CD4-positive, alpha-beta T cell treated with Interferon gamma for 1 hour (primary cell): ENCODE measurements around the gene CAMTA1.

Experiments used
- DNase-seq: peaks from one replicate; pipeline ENCODE4 v3.0.0-alpha.2; 2020

Gene CAMTA1

GRCh38 chr1:7250597-7251453 lies 465.6 kb downstream of the CAMTA1 start:
- DNase-seq, result no peak

- DNase-seq, result no peak
Measured at GRCh38 chr1:7251454-7251800, 466.2 kb downstream of the CAMTA1 start.

GRCh38 chr1:7252411-7253117 lies 467.3 kb downstream of the CAMTA1 start:
- DNase-seq, result no peak

- DNase-seq, result no peak
Measured at GRCh38 chr1:7253118-7253480, 467.8 kb downstream of the CAMTA1 start.

- no peak for DNase-seq
Measured at GRCh38 chr1:7253988-7254587, 468.8 kb downstream of the CAMTA1 start.

DNA sequence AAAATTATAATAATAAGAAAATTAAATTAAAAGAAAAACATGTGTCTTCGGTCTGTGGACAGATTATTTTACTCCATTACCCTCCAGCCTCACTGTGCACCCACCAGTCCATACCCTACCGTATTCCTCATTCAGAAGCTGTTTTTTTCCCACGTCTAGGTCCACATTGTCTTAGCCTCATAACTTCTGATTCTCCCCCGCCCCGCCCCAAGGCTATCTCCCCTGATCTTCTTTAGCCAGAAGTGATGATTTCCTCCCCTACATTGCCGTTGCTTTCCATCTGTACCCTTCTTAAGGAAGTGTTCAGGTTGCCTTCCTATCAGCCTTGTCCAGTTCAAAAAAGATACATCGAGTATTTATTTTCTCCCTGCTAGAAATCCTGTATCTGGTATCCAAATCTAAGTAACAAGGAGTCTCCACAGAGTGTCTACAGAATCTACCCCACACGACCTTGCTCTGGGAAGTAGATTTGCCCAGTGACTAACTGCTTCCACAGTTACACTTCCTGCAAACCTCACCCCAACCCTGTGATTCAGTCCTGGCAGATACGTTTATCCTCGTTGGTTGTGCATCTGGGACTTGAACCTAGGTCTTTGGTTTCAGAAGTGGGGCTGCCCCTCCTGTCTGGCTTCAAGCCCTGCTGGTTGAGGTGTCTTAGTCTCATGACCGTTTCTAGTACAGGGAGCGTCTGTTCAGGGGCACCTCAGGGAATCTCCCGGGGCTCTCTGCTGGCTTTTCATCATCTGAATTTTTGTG lies 470.2 kb downstream of the CAMTA1 start:
- no peak for DNase-seq

DNA sequence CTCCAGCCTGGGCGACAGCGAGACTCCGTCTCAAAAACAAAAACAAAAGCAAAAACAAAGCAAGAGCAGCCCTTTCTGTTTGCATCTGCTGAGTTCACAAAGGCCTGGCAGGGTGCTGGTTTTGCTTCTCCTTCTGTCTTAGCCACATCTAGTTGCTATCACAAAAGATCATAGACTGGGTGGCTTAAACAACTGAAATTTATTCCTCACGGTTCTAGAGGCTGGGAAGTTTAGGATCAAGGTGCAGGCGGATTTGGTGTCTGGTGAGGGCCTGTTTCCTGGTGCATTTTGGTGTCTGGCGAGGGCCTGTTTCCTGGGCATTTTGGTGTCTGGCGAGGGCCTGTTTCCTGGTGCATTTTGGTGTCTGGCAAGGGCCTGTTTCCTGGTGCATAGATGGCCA lies 471.3 kb downstream of the CAMTA1 start:
- DNase-seq, result no peak

- no peak for DNase-seq
Measured at GRCh38 chr1:7257225-7257624, 472.0 kb downstream of the CAMTA1 start.

GRCh38 chr1:7258589-7259135 lies 473.4 kb downstream of the CAMTA1 start:
- DNase-seq, result no peak

DNA sequence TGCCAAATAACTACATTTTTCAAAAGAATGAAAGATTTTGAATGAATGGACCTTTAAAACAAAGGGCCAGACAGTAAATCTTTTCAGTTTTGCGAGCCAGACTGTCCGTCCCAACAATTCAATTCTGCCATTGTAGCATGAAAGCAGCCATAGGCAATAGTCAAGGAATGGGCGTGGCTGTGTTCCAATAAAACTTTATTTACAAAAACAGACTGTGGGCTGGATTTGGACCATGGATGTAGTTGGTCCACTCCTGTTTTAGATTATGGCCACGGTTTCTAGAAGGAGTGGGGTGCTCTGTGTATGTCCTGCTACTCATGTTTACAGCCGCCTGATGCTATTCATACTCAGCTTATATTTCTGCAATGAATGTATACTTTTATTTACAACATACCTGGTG lies 474.7 kb downstream of the CAMTA1 start:
- no peak for DNase-seq

DNA sequence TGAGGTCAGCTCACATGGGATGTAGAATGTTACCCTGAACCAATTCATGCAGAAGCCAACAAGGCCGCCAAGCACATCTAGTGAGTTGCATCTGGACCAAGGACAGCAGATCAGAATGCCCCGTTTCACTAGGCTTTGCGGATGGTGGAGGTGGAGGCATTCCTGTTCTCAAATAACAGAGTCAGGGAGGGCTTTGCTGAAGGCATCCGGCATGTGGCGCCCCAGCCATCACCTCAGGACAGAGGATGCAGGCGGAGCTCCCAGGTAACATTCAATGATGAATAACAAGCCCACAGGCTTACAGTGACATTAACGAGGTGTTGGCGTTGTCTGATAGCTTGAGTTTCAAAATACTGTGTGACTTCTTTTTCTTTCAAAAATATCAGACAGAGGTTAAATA lies 476.2 kb downstream of the CAMTA1 start:
- no peak for DNase-seq

GRCh38 chr1:7262611-7263010 lies 477.4 kb downstream of the CAMTA1 start:
- no peak for DNase-seq

- DNase-seq, result no peak
Measured at GRCh38 chr1:7263021-7263960, 478.0 kb downstream of the CAMTA1 start.

GRCh38 chr1:7264101-7264500 lies 478.8 kb downstream of the CAMTA1 start:
- no peak for DNase-seq

DNA sequence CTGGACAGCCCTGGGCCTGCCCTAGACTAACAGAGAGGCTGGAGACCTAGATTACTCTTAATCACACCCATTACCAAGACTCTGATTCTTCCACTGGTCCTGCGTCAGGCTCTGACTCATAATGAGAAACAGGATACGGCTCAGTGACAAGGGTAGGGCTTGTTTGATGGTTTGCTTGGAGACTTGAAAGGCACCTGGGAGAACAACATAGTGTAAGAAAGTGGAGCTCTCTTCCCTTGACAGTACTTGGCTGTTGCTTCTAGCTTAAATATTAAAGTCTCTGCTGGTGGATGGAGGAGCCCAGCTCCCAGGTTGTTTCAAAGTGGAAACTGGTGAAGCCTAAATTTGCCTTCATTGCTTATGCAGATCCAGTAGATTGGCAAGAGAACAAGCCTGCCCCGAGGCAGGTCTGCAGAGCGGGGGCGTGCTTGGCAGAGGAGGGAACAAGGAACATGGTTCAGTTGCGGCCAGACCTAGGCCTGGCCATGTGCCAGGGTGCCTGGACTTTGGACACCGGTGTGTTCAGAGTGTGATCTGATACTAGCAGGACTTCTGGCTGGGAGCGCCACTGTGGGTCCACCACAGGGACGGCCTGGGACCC lies 480.6 kb downstream of the CAMTA1 start:
- no peak for DNase-seq

- no peak for DNase-seq
Measured at GRCh38 chr1:7266561-7266960, 481.3 kb downstream of the CAMTA1 start.

DNA sequence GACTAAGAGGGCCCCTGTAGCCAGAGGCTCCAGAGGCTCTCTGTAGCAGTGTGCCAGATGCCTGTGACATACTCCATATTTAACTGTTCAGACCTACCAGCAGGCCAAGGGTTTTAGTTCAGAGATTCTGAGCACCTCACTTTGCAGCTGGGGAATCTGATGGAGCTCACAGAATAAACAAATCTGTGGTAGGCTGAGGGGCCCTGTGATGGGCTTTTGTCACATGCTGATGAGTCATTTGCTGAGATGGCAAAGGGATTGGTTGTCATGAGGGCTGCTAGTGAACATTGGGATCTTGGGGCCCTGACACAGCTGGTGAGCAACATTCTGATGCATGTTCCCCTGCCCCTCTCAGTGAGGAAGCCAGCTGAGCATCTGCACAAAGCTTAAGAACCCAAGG lies 482.2 kb downstream of the CAMTA1 start:
- DNase-seq, result no peak

DNA sequence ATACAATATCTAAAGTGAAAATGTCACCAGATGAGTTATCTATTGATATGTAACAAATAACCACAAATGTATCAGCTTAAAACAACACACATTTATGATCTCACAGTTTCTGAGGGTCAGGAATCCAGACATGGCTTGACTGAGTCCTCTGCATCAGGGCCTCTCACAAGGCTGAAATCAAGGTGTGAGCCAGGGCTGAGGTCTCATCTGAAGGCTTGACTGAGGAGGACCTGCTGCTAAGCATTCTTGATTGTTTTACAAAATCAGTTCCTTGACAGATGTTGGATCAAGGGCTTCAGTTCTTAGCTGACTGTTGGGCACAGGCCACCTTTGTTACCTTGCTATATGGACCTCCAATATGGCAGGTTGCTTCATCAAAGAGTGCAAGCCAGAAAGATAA lies 483.7 kb downstream of the CAMTA1 start:
- no peak for DNase-seq

DNA sequence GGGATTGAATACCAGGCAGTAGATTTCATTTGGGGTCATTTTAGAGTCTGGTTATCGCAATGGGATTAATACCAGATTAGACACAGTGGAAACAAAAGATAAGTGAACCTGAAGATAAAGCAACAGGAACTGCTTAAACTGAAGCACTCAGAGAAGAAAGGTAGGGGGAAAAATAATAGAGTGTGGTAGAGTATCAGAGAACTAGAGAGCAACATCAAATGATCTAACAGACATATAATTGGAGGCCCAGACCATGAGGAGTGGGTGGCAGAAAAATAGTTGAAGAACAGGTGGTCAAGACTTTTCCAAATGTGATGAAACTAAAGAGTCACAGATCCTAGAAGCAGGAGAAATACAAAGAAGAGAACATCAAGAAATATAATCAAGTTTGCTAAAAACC lies 484.3 kb downstream of the CAMTA1 start:
- no peak for DNase-seq

GRCh38 chr1:7274256-7274655 lies 489.0 kb downstream of the CAMTA1 start:
- no peak for DNase-seq

DNA sequence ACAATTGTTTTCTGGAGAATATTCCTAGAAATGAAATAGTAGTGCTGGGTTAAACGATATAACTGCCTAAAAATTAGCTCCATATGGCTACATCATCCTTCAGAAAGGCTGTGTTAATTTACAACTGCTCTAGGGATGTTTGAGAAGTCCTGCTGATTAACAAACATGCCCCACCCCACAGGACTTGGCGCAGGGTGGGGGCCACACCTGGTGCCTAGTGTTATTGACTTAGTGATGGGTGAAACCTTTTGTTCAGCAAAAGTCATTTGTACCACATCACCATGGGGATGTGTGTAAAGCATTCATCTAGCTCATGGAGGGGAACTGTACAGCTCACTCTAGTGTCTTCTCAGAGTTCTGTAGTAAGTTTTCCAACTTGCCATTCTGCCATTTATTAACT lies 492.8 kb downstream of the CAMTA1 start:
- no peak for DNase-seq
